Naive thymus-derived CD4-positive, alpha-beta T cell (primary cell): ENCODE measurements around the gene RC3H1. TPM values are rescaled to one million over a fixed set of nuclear protein-coding genes. Genes with fewer than 3 reads are reported as not detected.

Experiments
- ATAC-seq: fragments of 150-1000 bp; cut with Tn5 transposase; 2 replicates; pipeline ENCODE4 v1.10.0; 2021; ENCODE audit warnings: mild to moderate bottlenecking, moderate library complexity
- CTCF ChIA-PET: fragments of 350-600 bp; sonication (Branson Sonifier 250); formaldehyde crosslinking; loops from one replicate; lab custom pipeline; 2021; ENCODE audit warnings: antibody characterized with exemption; lab: Charles Lee
- POLR2A ChIA-PET: fragments of 350-600 bp; sonication (Branson Sonifier 250); formaldehyde crosslinking; loops from one replicate; lab custom pipeline; 2021; ENCODE audit warnings: antibody characterized with exemption, inconsistent platforms; lab: Charles Lee
- DNase-seq, 9 donors: peaks; one replicate each; pipeline versions ENCODE4 v3.0.0 to v3.0.0-alpha.2; 2020 to 2022; ENCODE audit warnings: mixed read lengths in 1 of 9
- H3K27ac ChIP-seq: one replicate; pipeline ENCODE4 v1.7.0; 2013; ENCODE audit warnings: mild to moderate bottlenecking, low read depth, low read length, moderate library complexity
- H3K27me3 ChIP-seq, 2 donors: one replicate each; pipeline ENCODE4 v1.7.0; 2013; ENCODE audit warnings: low read length in 2 of 2, mild to moderate bottlenecking in 2 of 2, moderate library complexity in 2 of 2; ENCODE audit not compliant: control insufficient read depth in 2 of 2, insufficient read depth in 2 of 2
- H3K36me3 ChIP-seq, 3 experiments: 1 replicate in 2 of 3; 2 replicates in 1 of 3; pipeline ENCODE4 v1.7.0; 2013; ENCODE audit warnings: low read length in 3 of 3, mild to moderate bottlenecking in 3 of 3, moderate library complexity in 1 of 3; ENCODE audit not compliant: insufficient read depth in 3 of 3, control insufficient read depth in 2 of 3
- H3K4me1 ChIP-seq, 2 donors: one replicate each; pipeline ENCODE4 v1.7.0; 2013; ENCODE audit warnings: low read length in 2 of 2, mild to moderate bottlenecking in 2 of 2, moderate library complexity in 1 of 2; ENCODE audit not compliant: control insufficient read depth in 2 of 2, insufficient read depth in 2 of 2
- H3K4me3 ChIP-seq: 2 replicates; pipeline ENCODE4 v1.7.0; 2013; ENCODE audit warnings: mild to moderate bottlenecking, low read length
- H3K9me3 ChIP-seq, 3 experiments: 1 replicate in 2 of 3; 2 replicates in 1 of 3; pipeline ENCODE4 v1.7.0; 2013; ENCODE audit warnings: low read length in 3 of 3; ENCODE audit not compliant: control insufficient read depth in 2 of 3
- H3K27ac Mint-ChIP-seq, 9 donors: one replicate each; pipeline ENCODE4 v1.8.0; 2020 to 2022; ENCODE audit warnings: mixed read lengths in 9 of 9, mild to moderate bottlenecking in 8 of 9, moderate library complexity in 5 of 9, inconsistent platforms in 2 of 9
- H3K27me3 Mint-ChIP-seq, 5 donors: one replicate each; pipeline ENCODE4 v1.8.0; 2021 to 2022; ENCODE audit warnings: mixed read lengths in 5 of 5, mild to moderate bottlenecking in 1 of 5
- H3K36me3 Mint-ChIP-seq, 5 donors: one replicate each; pipeline ENCODE4 v1.8.0; 2020 to 2022; ENCODE audit warnings: mixed read lengths in 5 of 5, mild to moderate bottlenecking in 3 of 5, inconsistent platforms in 1 of 5
- H3K4me1 Mint-ChIP-seq, 7 donors: one replicate each; pipeline ENCODE4 v1.8.0; 2020 to 2022; ENCODE audit warnings: mixed read lengths in 7 of 7, mild to moderate bottlenecking in 3 of 7, inconsistent platforms in 1 of 7
- H3K4me3 Mint-ChIP-seq, 10 donors: one replicate each; pipeline ENCODE4 v1.8.0; 2020 to 2022; ENCODE audit warnings: mild to moderate bottlenecking in 10 of 10, mixed read lengths in 10 of 10, moderate library complexity in 6 of 10, inconsistent platforms in 2 of 10
- H3K9me3 Mint-ChIP-seq, 11 donors: one replicate each; pipeline ENCODE4 v1.8.0; 2020 to 2022; ENCODE audit warnings: mixed read lengths in 11 of 11, mild to moderate bottlenecking in 4 of 11, inconsistent platforms in 1 of 11, moderate library complexity in 1 of 11
- intact Hi-C, 2 donors: fragments of 100-400 bp; cut with micrococcal nuclease; formaldehyde crosslinking; loops; one replicate each; pipeline ENCODE4 v1.15.1; 2023
- polyA plus RNA-seq, 2 donors: library from polyadenylated mRNA; unstranded; fragments of 300-500 nt; fragmentation: Illumina TruSeq; gene quantifications; one replicate each; pipeline ENCODE4 v1.2.3, GENCODE V29; 2021
- total RNA-seq, 6 experiments: library from RNA in 5 of 6; stranded (reverse) in 5 of 6; gene quantifications; 1 replicate in 5 of 6; 2 replicates in 1 of 6; pipeline ENCODE4 v1.2.3 and lab custom pipeline; 2021 to 2026

Gene RC3H1
- total and polyA plus RNA-seq, 7 experiments from 2014 or later, result 6.7 to 49.5 (median 40.5) TPM

DNA sequence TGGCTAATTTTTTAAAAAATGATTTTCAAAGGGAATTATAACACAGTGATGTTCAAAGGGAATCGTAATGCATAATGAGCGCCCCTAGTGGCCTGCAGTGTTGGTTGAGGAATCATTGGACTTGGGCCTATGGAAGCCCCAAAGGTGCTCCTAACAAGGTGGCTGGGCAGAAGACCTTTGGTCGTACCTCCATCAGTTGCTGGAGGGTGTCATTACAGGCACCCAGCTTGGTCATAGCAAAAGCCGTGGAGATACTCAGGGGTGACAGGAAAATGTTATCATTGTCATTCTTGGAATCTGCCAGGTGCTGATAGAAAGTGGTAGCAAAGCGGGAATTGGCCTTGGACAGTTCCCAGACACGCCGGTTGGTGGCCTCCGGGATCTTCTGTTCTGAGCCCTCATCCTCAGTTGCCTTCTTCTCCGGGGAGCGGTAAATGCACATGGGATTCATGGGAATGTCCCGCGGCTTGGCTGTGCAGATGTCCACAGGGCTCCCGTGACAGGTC lies 107.7 kb downstream of the RC3H1 start:
- Histone ChIP-seq H3K27me3 (no peaks in the 10 kb centered on the region), H3K4me1 (no peaks in the 10 kb centered on the region), H3K9me3 (no peaks in the 10 kb centered on the region), H3K4me3 (no peak overlapping the region), H3K27ac (no peak overlapping the region), H3K36me3 (no peaks in the 10 kb centered on the region)
- peak; percentile 51 for ATAC-seq
- Mint-ChIP-seq H3K27ac (no peak overlapping the region), H3K36me3 (peaks cover 0 to 13% (median 11%) of the 10 kb centered on the region in 5 donors), H3K27me3 (no peaks in the 10 kb centered on the region), H3K4me1 (peaks cover 0 to 2% (median 0%) of the 10 kb centered on the region in 7 donors), H3K9me3 (peaks cover 0 to 3% (median 0%) of the 10 kb centered on the region in 11 donors), H3K4me3 (no peak overlapping the region)
- DNase-seq, result no peak
- intact Hi-C loops, result no loop called here
- POLR2A ChIA-PET, result no interaction called here
- CTCF ChIA-PET, result interaction anchor here (0.6 to 0.7 kb wide), 2 partner anchors 139 to 239 kb away, joined by 3 to 5 read pairs; no protein-coding TSS in a partner anchor

DNA sequence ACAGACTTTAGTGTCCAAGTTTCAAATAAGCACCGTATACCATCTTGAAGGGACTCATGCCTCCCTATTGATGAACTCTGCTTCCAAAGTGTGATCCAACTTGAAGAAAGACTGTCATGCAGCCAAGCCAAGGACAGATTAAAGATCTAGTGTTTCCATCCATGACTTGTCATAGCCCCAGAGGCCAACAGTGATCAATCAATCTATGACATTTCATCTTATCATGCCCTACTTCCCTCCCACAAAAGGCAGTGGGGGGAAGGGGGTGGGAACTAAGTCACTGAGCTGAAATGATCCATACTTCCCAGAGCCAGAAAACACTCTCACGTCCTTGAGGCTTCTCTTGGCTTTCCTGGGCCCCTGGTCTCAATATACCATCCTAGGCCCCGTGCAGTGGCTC lies 109.0 kb downstream of the RC3H1 start:
- H3K36me3 Mint-ChIP-seq, result peaks cover 0 to 17% (median 13%) of the 10 kb centered on the region in 5 donors
- Histone ChIP-seq H3K36me3 (no peaks in the 10 kb centered on the region), H3K9me3 (no peaks in the 10 kb centered on the region), H3K4me3 (no peak overlapping the region), H3K4me1 (no peaks in the 10 kb centered on the region), H3K27me3 (no peaks in the 10 kb centered on the region), H3K27ac (no peak overlapping the region)
- CTCF ChIA-PET, result no interaction called here
- no peak for DNase-seq
- peaks cover 0 to 3% (median 0%) of the 10 kb centered on the region in 11 donors for H3K9me3 Mint-ChIP-seq
- no peak overlapping the region for H3K27ac Mint-ChIP-seq
- POLR2A ChIA-PET, result no interaction called here
- peaks cover 0 to 2% (median 0%) of the 10 kb centered on the region in 7 donors for H3K4me1 Mint-ChIP-seq
- intact Hi-C loops, result no loop called here
- H3K27me3 Mint-ChIP-seq, result no peaks in the 10 kb centered on the region
- ATAC-seq, result no peak
- no peak overlapping the region for H3K4me3 Mint-ChIP-seq

DNA sequence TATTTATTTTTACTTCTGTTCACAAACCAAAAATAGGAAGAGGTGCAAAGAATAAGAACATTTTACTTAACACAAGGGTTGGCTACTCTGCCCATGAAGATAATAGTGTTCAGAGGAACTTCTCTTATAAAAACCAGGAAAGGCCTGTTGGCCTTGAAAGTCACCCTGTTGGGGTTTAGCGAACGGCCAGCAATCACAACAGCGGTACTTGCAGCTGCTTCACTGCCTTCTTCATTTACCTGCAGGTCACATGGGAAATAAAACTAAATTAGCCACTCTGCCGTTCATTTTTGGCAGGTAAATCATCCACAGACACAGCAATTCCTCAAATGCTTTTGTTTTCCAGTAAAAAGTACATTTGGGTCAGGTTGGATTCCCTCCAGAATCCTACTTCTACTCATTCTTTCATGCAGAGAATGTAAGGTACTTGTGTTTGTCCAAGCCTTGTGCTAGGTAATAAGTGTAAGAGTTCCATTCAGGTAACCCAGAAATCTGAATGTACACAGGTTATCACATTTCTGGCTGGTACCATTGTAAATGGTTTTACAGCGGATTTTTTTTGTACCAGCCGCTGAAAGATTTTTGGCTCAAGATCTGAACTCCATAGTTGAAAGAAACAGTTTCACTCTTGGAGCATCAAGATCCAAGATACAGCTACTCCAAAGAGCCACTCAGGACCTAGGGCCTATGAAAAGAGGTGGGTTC lies 118.2 kb downstream of the RC3H1 start:
- H3K9me3 ChIP-seq, result no peaks in the 10 kb centered on the region
- Mint-ChIP-seq H3K9me3 (peaks cover 0 to 5% (median 0%) of the 10 kb centered on the region in 11 donors), H3K27me3 (no peaks in the 10 kb centered on the region), H3K4me3 (no peak overlapping the region), H3K4me1 (peaks cover 2 to 16% (median 11%) of the 10 kb centered on the region in 7 donors), H3K27ac (no peak overlapping the region), H3K36me3 (peaks cover 0 to 37% (median 32%) of the 10 kb centered on the region in 5 donors)
- no peaks in the 10 kb centered on the region for H3K27me3 ChIP-seq
- no peaks in the 10 kb centered on the region for H3K36me3 ChIP-seq
- DNase-seq, result no peak
- ChIA-PET CTCF (no interaction called here), POLR2A (no interaction called here)
- H3K27ac ChIP-seq, result no peak overlapping the region
- no peaks in the 10 kb centered on the region for H3K4me1 ChIP-seq
- intact Hi-C loops, result no loop called here
- no peak overlapping the region for H3K4me3 ChIP-seq
- ATAC-seq, result no peak

DNA sequence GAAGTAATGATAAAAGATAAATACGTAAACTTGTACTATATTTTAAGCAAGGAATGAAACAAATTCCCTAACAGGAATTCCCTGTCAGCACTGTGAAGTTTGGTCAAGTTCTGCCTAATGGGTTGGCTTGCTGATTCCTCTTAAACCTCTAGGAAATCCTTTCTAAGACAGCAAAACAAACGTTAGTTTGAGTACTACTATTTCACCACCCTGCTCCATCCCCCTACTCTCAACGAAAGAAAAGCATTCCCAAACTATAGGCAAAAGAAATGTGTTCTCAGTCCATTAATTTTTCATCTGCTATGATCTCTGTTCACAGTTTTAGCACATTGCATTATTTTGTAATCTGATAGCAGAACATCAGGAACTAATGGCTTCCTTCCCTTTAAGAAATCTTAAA lies 121.2 kb downstream of the RC3H1 start:
- peaks cover 0 to 4% (median 0%) of the 10 kb centered on the region in 11 donors for H3K9me3 Mint-ChIP-seq
- no peak overlapping the region for H3K4me3 Mint-ChIP-seq
- no peaks in the 10 kb centered on the region for H3K27me3 Mint-ChIP-seq
- peaks cover 3 to 21% (median 11%) of the 10 kb centered on the region in 7 donors for H3K4me1 Mint-ChIP-seq
- H3K27ac Mint-ChIP-seq, result peak overlapping the region in 1 of 9 donors; percentile 51
- intact Hi-C loops, result no loop called here
- H3K4me3 ChIP-seq, result no peak overlapping the region
- H3K27ac ChIP-seq, result no peak overlapping the region
- ChIA-PET CTCF (no interaction called here), POLR2A (no interaction called here)
- peaks cover 0 to 49% (median 18%) of the 10 kb centered on the region in 5 donors for H3K36me3 Mint-ChIP-seq
- no peaks in the 10 kb centered on the region for H3K4me1 ChIP-seq
- DNase-seq (no peak), ATAC-seq (no peak)
- no peaks in the 10 kb centered on the region for H3K36me3 ChIP-seq
- no peaks in the 10 kb centered on the region for H3K27me3 ChIP-seq
- no peaks in the 10 kb centered on the region for H3K9me3 ChIP-seq

DNA sequence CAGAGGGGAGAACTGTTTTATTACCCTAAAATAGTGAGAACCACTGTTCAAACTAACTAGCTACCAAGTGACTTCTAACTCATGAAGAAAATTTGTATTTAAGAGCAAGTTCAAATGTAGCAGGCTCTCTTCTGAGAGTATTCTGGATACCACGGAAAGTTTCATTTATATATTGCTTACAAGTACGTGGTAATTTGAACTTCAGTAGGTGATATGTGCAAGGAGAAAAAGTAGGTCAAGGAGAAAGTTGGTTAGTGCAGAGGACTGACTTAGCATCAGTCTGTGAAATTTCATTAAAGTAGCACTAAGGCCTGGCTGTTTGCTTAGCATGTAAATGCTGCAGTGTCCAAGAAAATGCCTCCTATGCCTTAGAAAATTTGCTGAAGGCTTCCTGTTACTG lies 121.7 kb downstream of the RC3H1 start:
- Mint-ChIP-seq H3K36me3 (peaks cover 0 to 49% (median 16%) of the 10 kb centered on the region in 5 donors), H3K4me1 (peaks cover 3 to 21% (median 11%) of the 10 kb centered on the region in 7 donors), H3K27me3 (no peaks in the 10 kb centered on the region), H3K27ac (no peak overlapping the region), H3K4me3 (no peak overlapping the region), H3K9me3 (no peaks in the 10 kb centered on the region)
- Histone ChIP-seq H3K27me3 (no peaks in the 10 kb centered on the region), H3K9me3 (no peaks in the 10 kb centered on the region), H3K4me3 (no peak overlapping the region), H3K27ac (no peak overlapping the region), H3K4me1 (no peaks in the 10 kb centered on the region), H3K36me3 (no peaks in the 10 kb centered on the region)
- ChIA-PET POLR2A (no interaction called here), CTCF (no interaction called here)
- DNase-seq (no peak), ATAC-seq (no peak)
- intact Hi-C loops, result no loop called here

DNA sequence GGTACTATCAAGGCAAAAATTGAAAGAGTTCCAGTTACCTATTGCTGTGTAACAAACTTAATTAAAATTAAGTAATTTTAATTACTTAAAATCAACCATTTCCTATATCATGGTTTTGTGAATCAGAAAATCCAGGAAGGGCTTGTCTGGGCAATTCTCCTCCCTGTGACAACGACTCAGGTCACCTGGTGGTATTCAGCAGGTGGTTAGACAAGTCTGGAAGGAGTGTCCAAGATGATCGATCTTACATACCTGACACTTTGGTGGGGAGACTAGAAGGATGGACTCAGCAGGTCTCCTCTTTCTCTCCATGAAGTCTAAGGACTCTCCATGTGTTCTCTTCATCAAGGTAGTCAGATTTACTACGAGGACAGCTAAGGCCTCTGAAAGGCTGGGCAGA lies 128.0 kb downstream of the RC3H1 start:
- Mint-ChIP-seq H3K9me3 (no peaks in the 10 kb centered on the region), H3K36me3 (peaks cover 0 to 66% (median 34%) of the 10 kb centered on the region in 5 donors), H3K4me3 (no peak overlapping the region), H3K27me3 (no peaks in the 10 kb centered on the region), H3K27ac (no peak overlapping the region), H3K4me1 (peaks cover 0 to 41% (median 16%) of the 10 kb centered on the region in 7 donors)
- ATAC-seq (no peak), DNase-seq (no peak)
- ChIA-PET POLR2A (no interaction called here), CTCF (no interaction called here)
- H3K9me3 ChIP-seq, result no peaks in the 10 kb centered on the region
- H3K27me3 ChIP-seq, result no peaks in the 10 kb centered on the region
- H3K4me1 ChIP-seq, result no peaks in the 10 kb centered on the region
- intact Hi-C loops, result no loop called here
- no peaks in the 10 kb centered on the region for H3K36me3 ChIP-seq
- no peak overlapping the region for H3K4me3 ChIP-seq
- no peak overlapping the region for H3K27ac ChIP-seq

DNA sequence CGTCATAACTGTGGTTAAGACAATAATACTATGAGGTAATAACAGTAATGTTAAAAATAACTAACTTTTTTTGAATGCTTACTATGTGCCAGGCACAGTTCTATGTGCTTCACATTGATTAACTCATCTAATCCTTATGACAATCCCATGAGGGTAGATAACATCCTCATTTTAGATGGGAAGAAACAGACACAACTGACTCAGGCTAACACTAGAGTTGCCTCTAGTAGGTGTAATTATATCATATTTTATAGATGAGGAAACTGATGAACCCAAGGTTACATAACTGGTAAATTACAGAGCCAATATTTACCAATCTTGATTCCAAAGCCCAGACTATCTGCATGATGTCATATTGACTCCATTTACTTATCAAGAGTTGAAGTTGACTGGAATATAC lies 128.5 kb downstream of the RC3H1 start:
- POLR2A ChIA-PET, result no interaction called here
- CTCF ChIA-PET, result no interaction called here
- Histone ChIP-seq H3K27me3 (no peaks in the 10 kb centered on the region), H3K4me1 (no peaks in the 10 kb centered on the region), H3K4me3 (no peak overlapping the region), H3K36me3 (no peaks in the 10 kb centered on the region), H3K9me3 (no peaks in the 10 kb centered on the region), H3K27ac (no peak overlapping the region)
- intact Hi-C loops, result no loop called here
- Mint-ChIP-seq H3K27ac (no peak overlapping the region), H3K27me3 (no peaks in the 10 kb centered on the region), H3K36me3 (peaks cover 0 to 62% (median 33%) of the 10 kb centered on the region in 5 donors), H3K4me3 (no peak overlapping the region), H3K9me3 (no peaks in the 10 kb centered on the region), H3K4me1 (peaks cover 0 to 38% (median 16%) of the 10 kb centered on the region in 7 donors)
- ATAC-seq (no peak), DNase-seq (no peak)
